DOHH2 (cell line): Measurements from ENCODE around the gene SLX4IP.
A peak's percentile ranks its signal among the peaks of the same experiment; 100 is the strongest.

Experiments
- H3F3A ChIP-seq: fragments of 200-600 bp; sonication (generic), shearing (Covaris generic); 2 replicates; pipeline ENCODE4 v1.6.0; 2016; ENCODE audit warnings: antibody characterized with exemption, mild to moderate bottlenecking; ENCODE audit not compliant: control insufficient read depth, insufficient read depth
- H3K27ac ChIP-seq: fragments of 200-600 bp; sonication (generic); 2 replicates; pipeline ENCODE4 v1.5.1; 2014; ENCODE audit warnings: low read depth, mild to moderate bottlenecking, low read length, moderate library complexity
- H3K27me3 ChIP-seq: fragments of 200-600 bp; sonication (generic); 2 replicates; pipeline ENCODE4 v1.6.1; 2014; ENCODE audit warnings: mild to moderate bottlenecking, low read length, mixed read lengths; ENCODE audit not compliant: control insufficient read depth
- H3K36me3 ChIP-seq: fragments of 200-600 bp; sonication (generic); 2 replicates; pipeline ENCODE4 v1.6.1; 2014; ENCODE audit warnings: mild to moderate bottlenecking, low read length, moderate library complexity, mixed read lengths; ENCODE audit not compliant: control insufficient read depth
- H3K4me1 ChIP-seq: fragments of 200-600 bp; sonication (generic); 2 replicates; pipeline ENCODE4 v1.6.1; 2014; ENCODE audit warnings: mild to moderate bottlenecking, low read length, mixed read lengths; ENCODE audit not compliant: control insufficient read depth
- H3K4me2 ChIP-seq: fragments of 200-600 bp; sonication (generic); 2 replicates; pipeline ENCODE4 v1.6.0; 2014; ENCODE audit warnings: mild to moderate bottlenecking, low read length, moderate library complexity
- H3K4me3 ChIP-seq: fragments of 200-600 bp; sonication (generic); 2 replicates; pipeline ENCODE4 v1.5.1; 2014; ENCODE audit warnings: mild to moderate bottlenecking, low read length, mixed read lengths
- H3K79me2 ChIP-seq: fragments of 200-600 bp; sonication (generic); 2 replicates; pipeline ENCODE4 v1.6.1; 2014; ENCODE audit warnings: mild to moderate bottlenecking, low read length, mixed read lengths; ENCODE audit not compliant: control insufficient read depth
- H3K9me2 ChIP-seq: fragments of 200-600 bp; sonication (generic); replicated peaks from 2 replicates; pipeline ENCODE4 v1.6.1; 2014; ENCODE audit warnings: mild to moderate bottlenecking, low read length, mixed read lengths; ENCODE audit not compliant: control insufficient read depth
- H3K9me3 ChIP-seq: fragments of 200-600 bp; sonication (generic); 2 replicates; pipeline ENCODE4 v1.6.1; 2014; ENCODE audit warnings: antibody characterized with exemption, low read length, mixed read lengths; ENCODE audit not compliant: control insufficient read depth, insufficient read depth
- H4K20me1 ChIP-seq: fragments of 200-600 bp; sonication (generic); 2 replicates; pipeline ENCODE4 v1.6.0; 2014; ENCODE audit warnings: low read depth, mild to moderate bottlenecking, antibody characterized with exemption, low read length, moderate library complexity; ENCODE audit not compliant: control insufficient read depth, insufficient read depth
- CTCF ChIP-seq: fragments of 200-600 bp; sonication (generic); IDR thresholded peaks from one replicate; pipeline ENCODE4 v1.5.1; 2014; ENCODE audit warnings: antibody characterized with exemption, mild to moderate bottlenecking, low read depth, low read length; ENCODE audit not compliant: poor library complexity, severe bottlenecking
- EZH2phosphoT487 ChIP-seq: fragments of 200-600 bp; sonication (generic); IDR thresholded peaks from 2 replicates; pipeline ENCODE4 v1.6.1; 2017; ENCODE audit warnings: borderline replicate concordance, mild to moderate bottlenecking, antibody characterized with exemption, low read length, moderate library complexity, mixed read lengths

Gene SLX4IP

GRCh38 chr20:10427060-10427692, 7.9 kb upstream of the SLX4IP start:
- no peaks in the 10 kb centered on the region for H3K9me2 ChIP-seq
- no peak overlapping the region for H3K4me2 ChIP-seq
- peaks cover 15% of the 10 kb centered on the region; the same call in 1 of the 2 replicates for H4K20me1 ChIP-seq

GRCh38 chr20:10428008-10428407, 7.1 kb upstream of the SLX4IP start:
- H3K4me1 ChIP-seq: peaks cover 27% of the 10 kb centered on the region
- H3K27ac ChIP-seq: no peak overlapping the region
- H3K9me3 ChIP-seq: no peaks in the 10 kb centered on the region
- no peak for TF ChIP-seq CTCF
- no peak for TF ChIP-seq EZH2phosphoT487
- peaks cover 7% of the 10 kb centered on the region for H3F3A ChIP-seq
- H4K20me1 ChIP-seq: peaks cover 15% of the 10 kb centered on the region; the same call in 1 of the 2 replicates
- H3K4me3 ChIP-seq: no peak overlapping the region
- no peaks in the 10 kb centered on the region for H3K27me3 ChIP-seq
- peaks cover 90% of the 10 kb centered on the region for H3K79me2 ChIP-seq
- no peaks in the 10 kb centered on the region for H3K9me2 ChIP-seq
- H3K4me2 ChIP-seq: no peak overlapping the region
- H3K36me3 ChIP-seq: peaks cover 35% of the 10 kb centered on the region

More at GRCh38 chr20:10427060-10427692, 7.9 kb upstream of the SLX4IP start:
- H3K27ac ChIP-seq: no peak overlapping the region
- TF ChIP-seq EZH2phosphoT487 (no peak), CTCF (peak; percentile 77)
- no peaks in the 10 kb centered on the region for H3K9me3 ChIP-seq
- H3K36me3 ChIP-seq: peaks cover 35% of the 10 kb centered on the region
- H3K4me3 ChIP-seq: no peak overlapping the region
- peaks cover 88% of the 10 kb centered on the region for H3K79me2 ChIP-seq
- peaks cover 7% of the 10 kb centered on the region for H3F3A ChIP-seq
- H3K4me1 ChIP-seq: peaks cover 22% of the 10 kb centered on the region
- no peaks in the 10 kb centered on the region for H3K27me3 ChIP-seq

- Histone ChIP-seq H3K9me2 (no peaks in the 10 kb centered on the region), H3K9me3 (no peaks in the 10 kb centered on the region), H3K4me3 (no peak overlapping the region), H3F3A (peaks cover 7% of the 10 kb centered on the region), H3K27me3 (no peaks in the 10 kb centered on the region), H3K27ac (no peak overlapping the region), H3K36me3 (peaks cover 39% of the 10 kb centered on the region), H4K20me1 (peaks cover 15% of the 10 kb centered on the region; the same call in 1 of the 2 replicates), H3K79me2 (peaks cover 90% of the 10 kb centered on the region), H3K4me2 (no peak overlapping the region), H3K4me1 (peaks cover 31% of the 10 kb centered on the region)
- TF ChIP-seq EZH2phosphoT487: no peak
- TF ChIP-seq CTCF: no peak
These were observed 5.6 kb upstream of the SLX4IP start for GRCh38 chr20:10429443-10429981.
